ENCODE data around the gene CTNS.

Gene CTNS

GRCh38 chr17:3636154-3636907 lies at the start of gene CTNS, which contains the start of gene SHPK:
TSS of gene CTNS (plus strand) at chr17:3636760. CDS start at chr17:3640207, 3,447 bp downstream.
TSS of gene SHPK (minus strand) at chr17:3636250. CDS start at chr17:3636219, 31 bp downstream.
- TF ChIP-seq ZFX (IDR thresholded peaks at IDR 0.05; ENCODE audit: borderline replicate concordance) (no peak), CTCF (IDR thresholded peaks at IDR 0.05) (no peak)
- peak within 1 kb of the TSS; percentile 92 for H3K27ac ChIP-seq

- TF ChIP-seq ZFX (IDR thresholded peaks at IDR 0.05; ENCODE audit: borderline replicate concordance), result no peak
- TF ChIP-seq CTCF (IDR thresholded peaks at IDR 0.05), result no peak
- no peak overlapping the region for H3K27ac ChIP-seq
Observed at GRCh38 chr17:3589784-3590183, 46.8 kb upstream of the CTNS start.

- TF ChIP-seq ZFX (IDR thresholded peaks at IDR 0.05; ENCODE audit: borderline replicate concordance) (no peak), CTCF (IDR thresholded peaks at IDR 0.05) (no peak)
- no peak overlapping the region for H3K27ac ChIP-seq
Observed at GRCh38 chr17:3590231-3590630, 46.3 kb upstream of the CTNS start.

GRCh38 chr17:3590768-3591167 lies 45.8 kb upstream of the CTNS start:
- H3K27ac ChIP-seq, result no peak overlapping the region
- TF ChIP-seq CTCF (IDR thresholded peaks at IDR 0.05) (no peak), ZFX (IDR thresholded peaks at IDR 0.05; ENCODE audit: borderline replicate concordance) (no peak)

- TF ChIP-seq CTCF (IDR thresholded peaks at IDR 0.05), result no peak
- no peak for TF ChIP-seq ZFX (IDR thresholded peaks at IDR 0.05; ENCODE audit: borderline replicate concordance)
- H3K27ac ChIP-seq, result no peak overlapping the region
Observed at GRCh38 chr17:3592216-3592860, 44.2 kb upstream of the CTNS start.

GRCh38 chr17:3593384-3593783 lies 43.2 kb upstream of the CTNS start:
- no peak for TF ChIP-seq CTCF (IDR thresholded peaks at IDR 0.05)
- TF ChIP-seq ZFX (IDR thresholded peaks at IDR 0.05; ENCODE audit: borderline replicate concordance), result no peak
- no peak overlapping the region for H3K27ac ChIP-seq

Measured in 22Rv1 (cell line).